Osteoblast (primary cell): ENCODE data around the gene ZBTB2. TPM values are rescaled to one million over a fixed set of nuclear protein-coding genes. Genes with fewer than 3 reads are reported as not detected.

Source experiments
- DNase-seq: peaks from one replicate; pipeline ENCODE4 v3.0.0; 2011; ENCODE audit warnings: low spot score, mixed read lengths; ENCODE audit not compliant: insufficient read length; ENCODE audit errors: missing footprints
- H2AFZ ChIP-seq: 2 replicates; pipeline ENCODE4 v1.6.0; 2011; ENCODE audit warnings: mild to moderate bottlenecking, low read length
- H3K27ac ChIP-seq: 2 replicates; pipeline ENCODE4 v1.5.1; 2011; ENCODE audit warnings: mild to moderate bottlenecking, low read depth, low read length, moderate library complexity
- H3K27me3 ChIP-seq: 2 replicates; pipeline ENCODE4 v1.6.0; 2012; ENCODE audit warnings: mild to moderate bottlenecking, control low read depth, inconsistent platforms, low read length, moderate library complexity; ENCODE audit not compliant: insufficient read depth
- H3K36me3 ChIP-seq: 2 replicates; pipeline ENCODE4 v1.5.1; 2011; ENCODE audit warnings: mild to moderate bottlenecking, low read length, control low read depth, moderate library complexity; ENCODE audit not compliant: insufficient read depth
- H3K4me1 ChIP-seq: 2 replicates; pipeline ENCODE4 v1.5.1; 2011; ENCODE audit warnings: mild to moderate bottlenecking, low read length, control low read depth, moderate library complexity; ENCODE audit not compliant: insufficient read depth
- H3K4me2 ChIP-seq: 2 replicates; pipeline ENCODE4 v1.6.0; 2011; ENCODE audit warnings: mild to moderate bottlenecking, low read length; ENCODE audit not compliant: insufficient read depth
- H3K4me3 ChIP-seq: fragments of 200-600 bp; sonication (generic); 3 replicates; pipeline ENCODE4 v1.5.1; 2012; ENCODE audit warnings: mild to moderate bottlenecking, low read length, inconsistent platforms; ENCODE audit not compliant: insufficient read depth
- H3K79me2 ChIP-seq: 2 replicates; pipeline ENCODE4 v1.6.0; 2012; ENCODE audit warnings: mild to moderate bottlenecking, low read length, control low read depth, inconsistent platforms; ENCODE audit not compliant: insufficient read depth
- H3K9me3 ChIP-seq: 2 replicates; pipeline ENCODE4 v1.5.1; 2011; ENCODE audit warnings: low read depth, low read length, control low read depth
- H4K20me1 ChIP-seq: 2 replicates; pipeline ENCODE4 v1.6.0; 2012; ENCODE audit warnings: mild to moderate bottlenecking, low read length, control low read depth; ENCODE audit not compliant: insufficient read depth
- total RNA-seq: library from RNA; depleted of rRNA; stranded (reverse); fragments of >200 nt; gene quantifications from 2 replicates; pipeline ENCODE4 v1.2.3, GENCODE V29; 2012
- TF ChIP-seq, protein P1 (sequence below): IDR thresholded peaks from 2 replicates; pipeline ENCODE4 v1.5.1; 2011; ENCODE audit warnings: mild to moderate bottlenecking, low read depth, low read length, moderate library complexity; ENCODE audit errors: extremely low read depth

Gene ZBTB2
- total RNA-seq, 1 donor = 8.7 TPM

DNA sequence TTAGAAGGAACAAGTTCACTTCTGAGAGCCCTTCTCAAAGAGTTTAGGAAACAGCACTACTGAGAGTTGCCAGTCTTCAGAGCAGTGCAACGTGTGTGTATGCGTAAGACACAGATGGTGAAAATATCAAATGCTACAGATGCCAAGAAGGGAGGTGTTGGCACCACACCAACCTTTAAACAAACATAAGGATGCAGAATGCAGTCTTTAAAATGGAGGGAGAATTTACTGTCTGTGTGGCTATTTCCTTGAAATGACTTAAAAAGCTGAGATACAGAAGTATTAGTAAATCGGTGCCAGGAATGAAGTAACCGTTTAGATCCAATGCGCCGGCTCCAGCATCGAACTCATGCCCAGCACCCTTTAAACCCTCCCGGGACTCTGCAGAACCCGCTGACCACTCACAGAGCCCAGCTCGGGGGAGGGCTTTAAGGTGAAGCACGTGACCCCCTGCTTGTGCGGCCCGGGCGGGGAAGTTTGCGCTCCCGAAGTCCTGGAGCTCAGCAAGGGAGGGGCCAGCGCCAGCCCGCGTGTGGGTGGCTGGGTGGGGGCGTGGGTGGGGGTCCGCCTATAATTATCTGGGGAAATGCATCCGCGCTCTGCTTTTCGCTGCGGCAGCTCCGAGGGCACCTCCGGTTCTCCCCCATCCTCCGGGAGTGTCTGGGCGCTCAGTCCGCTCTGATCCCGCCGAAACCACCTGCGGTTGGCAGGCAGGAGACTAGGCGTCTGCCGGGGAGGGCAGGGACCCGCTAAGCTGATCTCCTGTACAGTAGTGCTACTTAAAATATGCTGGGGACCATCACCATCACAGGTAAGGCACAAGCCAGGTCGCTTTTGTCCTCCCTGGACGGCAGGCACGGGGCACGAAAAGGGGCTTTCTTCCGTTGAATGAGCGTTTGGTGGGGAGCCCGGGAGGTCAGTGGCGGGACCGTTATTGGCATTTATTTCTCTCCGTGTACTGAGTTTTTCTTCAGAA lies 66.0 kb downstream of the ZBTB2 start:
- TF ChIP-seq, protein P1, sequence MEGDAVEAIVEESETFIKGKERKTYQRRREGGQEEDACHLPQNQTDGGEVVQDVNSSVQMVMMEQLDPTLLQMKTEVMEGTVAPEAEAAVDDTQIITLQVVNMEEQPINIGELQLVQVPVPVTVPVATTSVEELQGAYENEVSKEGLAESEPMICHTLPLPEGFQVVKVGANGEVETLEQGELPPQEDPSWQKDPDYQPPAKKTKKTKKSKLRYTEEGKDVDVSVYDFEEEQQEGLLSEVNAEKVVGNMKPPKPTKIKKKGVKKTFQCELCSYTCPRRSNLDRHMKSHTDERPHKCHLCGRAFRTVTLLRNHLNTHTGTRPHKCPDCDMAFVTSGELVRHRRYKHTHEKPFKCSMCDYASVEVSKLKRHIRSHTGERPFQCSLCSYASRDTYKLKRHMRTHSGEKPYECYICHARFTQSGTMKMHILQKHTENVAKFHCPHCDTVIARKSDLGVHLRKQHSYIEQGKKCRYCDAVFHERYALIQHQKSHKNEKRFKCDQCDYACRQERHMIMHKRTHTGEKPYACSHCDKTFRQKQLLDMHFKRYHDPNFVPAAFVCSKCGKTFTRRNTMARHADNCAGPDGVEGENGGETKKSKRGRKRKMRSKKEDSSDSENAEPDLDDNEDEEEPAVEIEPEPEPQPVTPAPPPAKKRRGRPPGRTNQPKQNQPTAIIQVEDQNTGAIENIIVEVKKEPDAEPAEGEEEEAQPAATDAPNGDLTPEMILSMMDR = no peak
- no peaks in the 10 kb centered on the region for H3K9me3 ChIP-seq
- H3K27me3 ChIP-seq = no peaks in the 10 kb centered on the region
- H3K4me2 ChIP-seq = peak overlapping the region; percentile 93
- peak overlapping the region; percentile 93 for H2AFZ ChIP-seq
- no peaks in the 10 kb centered on the region for H3K36me3 ChIP-seq
- H3K4me3 ChIP-seq = peak overlapping the region; percentile 86
- DNase-seq = peak; percentile 89
- H3K4me1 ChIP-seq = peaks cover 16% of the 10 kb centered on the region
- peaks cover 21% of the 10 kb centered on the region for H3K79me2 ChIP-seq
- peaks cover 2% of the 10 kb centered on the region for H4K20me1 ChIP-seq
- H3K27ac ChIP-seq = peak overlapping the region; percentile 80

DNA sequence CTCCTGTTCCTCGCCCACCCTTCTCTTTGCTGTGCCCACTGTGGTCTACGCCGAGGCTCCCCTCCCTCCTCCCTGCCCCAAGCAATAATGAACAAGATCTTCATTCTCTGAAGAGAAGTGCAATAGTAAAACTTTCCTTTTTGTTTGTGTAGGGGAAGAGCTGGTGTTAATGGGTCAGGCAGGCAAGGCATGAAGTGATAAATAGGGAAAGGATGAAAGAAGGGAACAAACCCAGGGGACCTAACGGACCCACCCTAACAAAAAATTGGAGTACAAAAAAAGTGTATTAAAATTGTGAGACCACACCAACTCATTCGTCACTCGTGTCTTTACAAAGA lies 66.9 kb downstream of the ZBTB2 start:
- H3K4me3 ChIP-seq = peak overlapping the region; percentile 45
- no peak for DNase-seq
- peak overlapping the region; percentile 80 for H3K27ac ChIP-seq
- peak overlapping the region; percentile 75 for H2AFZ ChIP-seq
- no peaks in the 10 kb centered on the region for H4K20me1 ChIP-seq
- no peaks in the 10 kb centered on the region for H3K9me3 ChIP-seq
- peaks cover 12% of the 10 kb centered on the region for H3K79me2 ChIP-seq
- peaks cover 16% of the 10 kb centered on the region for H3K4me1 ChIP-seq
- TF ChIP-seq, protein P1 = peak; percentile 9
- H3K4me2 ChIP-seq = peak overlapping the region; percentile 93
- H3K36me3 ChIP-seq = no peaks in the 10 kb centered on the region
- H3K27me3 ChIP-seq = no peaks in the 10 kb centered on the region

GRCh38 chr6:151323791-151324487 lies 67.4 kb downstream of the ZBTB2 start:
- peak overlapping the region; percentile 45 for H3K4me3 ChIP-seq
- H2AFZ ChIP-seq = peak overlapping the region; percentile 75
- peak; percentile 90 for DNase-seq
- no peaks in the 10 kb centered on the region for H3K36me3 ChIP-seq
- H3K4me1 ChIP-seq = peaks cover 16% of the 10 kb centered on the region
- H4K20me1 ChIP-seq = no peaks in the 10 kb centered on the region
- no peaks in the 10 kb centered on the region for H3K27me3 ChIP-seq
- peak overlapping the region; percentile 80 for H3K27ac ChIP-seq
- TF ChIP-seq, protein P1 = peak; percentile 99
- peaks cover 10% of the 10 kb centered on the region for H3K79me2 ChIP-seq
- H3K9me3 ChIP-seq = no peaks in the 10 kb centered on the region
- peak overlapping the region; percentile 93 for H3K4me2 ChIP-seq

GRCh38 chr6:151322570-151322969 lies 68.8 kb downstream of the ZBTB2 start:
- peaks cover 8% of the 10 kb centered on the region for H3K79me2 ChIP-seq
- no peak for DNase-seq
- TF ChIP-seq, protein P1 = no peak
- H3K27me3 ChIP-seq = no peaks in the 10 kb centered on the region
- no peaks in the 10 kb centered on the region for H4K20me1 ChIP-seq
- H3K4me2 ChIP-seq = no peak overlapping the region
- H3K9me3 ChIP-seq = no peaks in the 10 kb centered on the region
- H3K36me3 ChIP-seq = no peaks in the 10 kb centered on the region
- H3K27ac ChIP-seq = no peak overlapping the region
- no peak overlapping the region for H2AFZ ChIP-seq
- H3K4me3 ChIP-seq = no peak overlapping the region
- H3K4me1 ChIP-seq = peaks cover 16% of the 10 kb centered on the region
